GM19467 (cell line): ENCODE results near the gene PCOLCE2.

Experiments
- ATAC-seq: cut with Tn5 transposase; IDR thresholded peaks from one replicate; pipeline ENCODE4 v1.9.1; 2021; ENCODE audit warnings: mild to moderate bottlenecking, moderate library complexity; ENCODE audit not compliant: unreplicated experiment

Gene PCOLCE2

GRCh38 chr3:142866841-142867631 is 21.8 kb downstream of the PCOLCE2 start:
- no peak for ATAC-seq

GRCh38 chr3:142863930-142864920 is 24.7 kb downstream of the PCOLCE2 start:
- no peak for ATAC-seq

GRCh38 chr3:142863010-142863817 is 25.7 kb downstream of the PCOLCE2 start:
- ATAC-seq = no peak

- ATAC-seq = no peak
Observed at GRCh38 chr3:142861926-142862325, 27.0 kb downstream of the PCOLCE2 start.

- no peak for ATAC-seq
Observed at GRCh38 chr3:142858043-142858442, 30.8 kb downstream of the PCOLCE2 start.

- ATAC-seq = no peak
Observed at GRCh38 chr3:142857056-142857455, 31.8 kb downstream of the PCOLCE2 start.

- ATAC-seq = no peak
Observed at GRCh38 chr3:142853270-142854168, 35.4 kb downstream of the PCOLCE2 start.

- ATAC-seq = no peak
Observed at GRCh38 chr3:142852009-142852408, 36.9 kb downstream of the PCOLCE2 start.

- no peak for ATAC-seq
Observed at GRCh38 chr3:142850395-142851023, 38.4 kb downstream of the PCOLCE2 start.

GRCh38 chr3:142849148-142849547 is 39.7 kb downstream of the PCOLCE2 start:
- no peak for ATAC-seq

GRCh38 chr3:142846779-142847577 is 41.9 kb downstream of the PCOLCE2 start:
- ATAC-seq = no peak

GRCh38 chr3:142844339-142844977 is 44.4 kb downstream of the PCOLCE2 start:
- ATAC-seq = peak; percentile 70

- ATAC-seq = no peak
Observed at GRCh38 chr3:142839831-142840230, 49.1 kb downstream of the PCOLCE2 start.

GRCh38 chr3:142837526-142837925 is 51.4 kb downstream of the PCOLCE2 start:
- no peak for ATAC-seq

GRCh38 chr3:142828703-142829305 is 60.1 kb downstream of the PCOLCE2 start:
- ATAC-seq = peak; percentile 98

GRCh38 chr3:142819179-142819578 is 69.7 kb downstream of the PCOLCE2 start:
- no peak for ATAC-seq

GRCh38 chr3:142818651-142819050 is 70.2 kb downstream of the PCOLCE2 start:
- ATAC-seq = no peak

GRCh38 chr3:142817897-142818296 is 71.0 kb downstream of the PCOLCE2 start:
- no peak for ATAC-seq
